ENCODE results near the gene CLEC4F.

- TF ChIP-seq, protein P1, sequence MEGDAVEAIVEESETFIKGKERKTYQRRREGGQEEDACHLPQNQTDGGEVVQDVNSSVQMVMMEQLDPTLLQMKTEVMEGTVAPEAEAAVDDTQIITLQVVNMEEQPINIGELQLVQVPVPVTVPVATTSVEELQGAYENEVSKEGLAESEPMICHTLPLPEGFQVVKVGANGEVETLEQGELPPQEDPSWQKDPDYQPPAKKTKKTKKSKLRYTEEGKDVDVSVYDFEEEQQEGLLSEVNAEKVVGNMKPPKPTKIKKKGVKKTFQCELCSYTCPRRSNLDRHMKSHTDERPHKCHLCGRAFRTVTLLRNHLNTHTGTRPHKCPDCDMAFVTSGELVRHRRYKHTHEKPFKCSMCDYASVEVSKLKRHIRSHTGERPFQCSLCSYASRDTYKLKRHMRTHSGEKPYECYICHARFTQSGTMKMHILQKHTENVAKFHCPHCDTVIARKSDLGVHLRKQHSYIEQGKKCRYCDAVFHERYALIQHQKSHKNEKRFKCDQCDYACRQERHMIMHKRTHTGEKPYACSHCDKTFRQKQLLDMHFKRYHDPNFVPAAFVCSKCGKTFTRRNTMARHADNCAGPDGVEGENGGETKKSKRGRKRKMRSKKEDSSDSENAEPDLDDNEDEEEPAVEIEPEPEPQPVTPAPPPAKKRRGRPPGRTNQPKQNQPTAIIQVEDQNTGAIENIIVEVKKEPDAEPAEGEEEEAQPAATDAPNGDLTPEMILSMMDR (IDR thresholded peaks at IDR 0.05; ENCODE audit: insufficient read depth, low read depth, low read length), result no peak
- TF ChIP-seq EZH2 (IDR thresholded peaks at IDR 0.05; ENCODE audit: insufficient read depth, low read length), result no peak
Observed at GRCh38 chr2:70827388-70827787, 7.0 kb upstream of the CLEC4F start.

Data from astrocyte (in vitro differentiated cells and primary cell).